CD1c-positive myeloid dendritic cell (primary cell): ENCODE data around the gene FARP1.

Experiments
- DNase-seq: peaks from one replicate; pipeline ENCODE4 v3.0.0-alpha.2; 2016; ENCODE audit errors: extremely low spot score

The FARP1 gene

DNA sequence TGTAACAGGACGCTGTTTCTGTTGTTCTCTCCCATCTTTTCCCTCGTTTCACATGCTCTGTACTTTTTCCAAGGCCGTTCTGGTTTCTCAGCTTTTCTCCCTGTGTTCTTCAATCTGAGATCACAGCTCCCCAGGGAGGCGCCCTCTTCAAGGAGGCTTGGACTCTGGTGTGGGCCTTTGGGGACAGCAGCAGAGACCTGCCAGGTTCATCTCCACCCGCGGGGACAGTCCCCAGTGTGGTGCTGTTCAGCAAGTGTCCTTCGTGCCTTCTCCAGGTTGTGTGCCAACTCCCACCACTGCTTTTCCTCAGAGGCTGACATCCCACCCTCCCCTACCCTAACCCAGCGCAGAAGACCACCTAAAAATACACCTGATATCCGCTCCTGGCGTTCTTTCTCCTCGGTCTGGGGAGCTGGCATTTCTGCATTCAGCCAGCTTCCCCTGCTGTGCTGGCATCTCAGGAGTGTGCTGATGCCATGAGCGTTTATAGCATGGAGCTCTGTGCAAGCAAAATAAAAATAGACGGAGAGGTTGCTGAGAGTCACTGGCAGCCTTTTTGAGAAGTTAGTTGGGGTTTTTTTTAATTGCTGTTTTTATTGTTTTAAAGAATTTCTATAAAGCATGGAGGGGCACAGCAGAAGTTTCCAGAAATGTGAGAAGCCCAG, 284.6 kb downstream of the FARP1 start:
- no peak for DNase-seq

DNA sequence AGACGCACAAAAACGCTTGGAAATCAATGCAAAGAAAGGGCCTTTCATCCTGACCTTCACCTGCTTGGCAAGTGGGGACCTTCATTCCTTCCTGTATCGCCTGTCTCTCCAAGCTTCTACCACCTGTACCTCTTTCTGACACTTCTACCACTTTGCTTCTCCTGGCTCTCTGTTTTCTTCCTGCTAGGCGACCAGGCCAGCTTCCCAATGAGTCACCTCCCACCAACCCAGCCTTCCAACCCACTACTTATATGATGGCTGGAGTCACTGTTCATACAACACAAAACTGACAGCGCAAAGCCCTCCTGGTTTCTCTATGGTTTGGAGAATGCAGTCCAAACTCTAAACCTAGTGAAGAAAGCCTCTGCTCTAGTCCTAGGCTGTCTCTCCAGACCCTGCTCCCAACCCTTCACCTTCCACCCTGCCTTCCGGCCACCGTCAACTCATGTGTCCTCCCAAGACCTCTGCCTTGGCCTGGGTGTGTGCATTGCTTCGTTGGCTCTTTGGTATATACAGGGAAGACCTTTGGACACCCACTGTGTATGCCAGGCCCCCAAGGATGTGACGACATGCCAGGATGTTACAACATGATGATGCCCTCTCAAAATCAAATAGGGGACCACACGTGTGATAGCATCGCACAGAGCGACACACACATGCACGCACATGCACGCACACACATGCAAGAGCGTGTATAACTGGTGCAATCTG, 285.5 kb downstream of the FARP1 start:
- DNase-seq = no peak

DNA sequence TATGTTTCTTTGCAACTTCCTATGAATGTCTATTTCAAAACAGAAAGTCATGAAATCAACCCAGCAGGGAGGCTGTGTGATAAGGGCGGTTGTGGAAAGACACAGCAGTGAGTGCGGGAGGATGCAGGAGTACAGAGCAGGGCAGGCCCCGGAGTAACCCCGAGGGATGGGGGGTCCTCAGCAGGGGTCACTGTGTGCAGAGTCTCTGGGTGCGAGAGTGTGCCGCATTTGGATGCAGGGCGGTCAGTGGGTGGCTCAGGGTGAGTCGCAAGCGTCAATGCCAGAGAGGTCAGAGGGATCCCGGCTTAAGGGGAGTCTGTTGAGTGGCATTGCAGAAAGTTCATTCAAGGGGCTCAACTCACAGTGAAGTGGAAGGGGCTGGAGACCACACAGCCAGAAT, 286.2 kb downstream of the FARP1 start:
- DNase-seq = no peak

DNA sequence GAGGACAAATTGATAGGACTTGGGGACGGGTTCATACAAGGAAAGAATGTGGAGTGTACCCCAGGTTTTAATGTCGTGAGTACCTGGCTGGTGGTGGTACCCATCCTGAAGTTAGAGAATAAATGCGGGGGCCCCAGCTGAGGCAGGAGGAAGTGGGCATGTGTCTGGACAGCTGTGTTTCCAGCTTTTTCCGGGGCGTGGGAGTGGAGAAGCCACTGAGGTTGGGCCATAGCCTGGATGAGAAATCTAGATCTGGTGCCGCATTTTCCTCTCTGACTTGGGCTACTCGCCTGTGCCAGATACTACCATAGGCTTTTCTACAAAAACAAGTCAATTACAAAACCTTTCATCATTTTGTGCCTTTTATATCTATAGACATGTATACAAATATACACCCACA, 286.6 kb downstream of the FARP1 start:
- no peak for DNase-seq

DNA sequence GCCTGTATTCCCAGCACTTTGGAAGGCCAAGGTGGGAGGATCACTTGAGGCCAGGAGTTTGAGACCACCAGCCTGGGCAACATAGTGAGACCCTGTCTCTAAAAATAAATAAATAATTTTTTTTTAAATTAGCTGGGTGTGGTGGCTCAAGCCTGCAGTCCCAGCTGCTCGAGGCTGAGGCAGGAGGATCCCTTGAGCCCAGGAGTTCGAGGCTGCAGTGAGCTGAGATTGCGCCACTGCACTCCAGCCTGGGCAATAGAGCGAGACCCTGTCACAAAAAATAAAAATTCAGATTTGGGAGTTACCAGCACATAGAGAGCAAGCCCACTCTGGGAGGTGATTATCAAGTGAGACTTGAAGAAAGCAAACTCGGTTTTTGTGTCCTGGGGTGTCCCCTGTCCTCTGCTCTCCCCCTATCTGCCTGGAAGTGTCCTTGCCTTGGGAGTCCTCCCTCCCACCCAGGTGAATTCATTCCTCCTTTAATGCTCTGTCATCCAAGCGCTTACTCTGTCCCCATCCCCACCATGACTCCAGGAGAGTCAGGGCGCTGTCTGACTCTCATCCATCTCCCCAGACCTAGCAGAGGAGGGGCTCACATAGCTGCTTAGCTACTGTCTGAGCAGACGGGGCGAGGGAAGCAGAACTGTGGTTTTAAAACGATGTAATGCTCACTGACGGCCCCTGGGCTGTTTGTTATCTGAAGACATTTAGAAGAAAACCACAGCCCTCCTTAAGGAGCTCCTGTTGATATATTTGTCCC, 287.3 kb downstream of the FARP1 start:
- no peak for DNase-seq

DNA sequence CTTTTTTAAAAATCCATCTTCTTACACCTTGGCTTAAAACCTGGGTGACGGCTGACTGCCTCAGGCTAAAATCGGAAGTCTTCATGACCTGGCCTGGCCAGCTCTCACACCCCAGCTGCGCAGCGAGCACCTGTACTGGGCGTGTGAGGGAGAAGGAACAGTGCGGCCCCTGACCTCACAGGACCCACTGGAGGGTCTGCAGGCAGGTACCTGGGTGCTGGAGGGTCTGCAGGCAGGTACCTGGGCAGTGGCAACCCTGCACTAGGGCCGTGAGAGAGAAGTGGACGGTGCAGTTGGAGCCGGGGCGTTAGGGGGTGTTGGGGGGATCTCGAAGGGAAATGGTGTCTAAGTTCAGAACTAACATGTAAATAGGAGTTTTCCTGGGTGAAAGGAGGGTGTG, 289.7 kb downstream of the FARP1 start:
- DNase-seq = no peak

DNA sequence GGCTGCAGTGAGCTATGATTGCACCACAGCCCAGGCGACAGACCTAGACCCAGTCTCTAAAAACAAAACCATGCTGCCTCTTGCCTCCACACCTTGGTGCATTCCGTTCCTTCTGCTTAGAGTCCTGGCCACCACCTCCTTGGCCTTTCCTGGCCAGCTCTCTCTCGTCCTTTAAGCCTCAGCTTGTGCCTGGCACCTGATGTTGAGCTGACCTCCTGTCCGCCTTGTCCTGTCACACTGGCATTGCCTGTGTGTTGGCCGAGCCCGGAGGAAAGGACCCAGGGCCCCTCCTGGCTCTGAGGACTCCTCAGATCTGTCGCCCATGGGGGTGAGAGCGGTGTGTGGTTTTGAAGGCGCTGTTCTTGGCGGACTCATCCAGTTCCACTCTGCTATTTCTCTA, 290.8 kb downstream of the FARP1 start:
- no peak for DNase-seq

DNA sequence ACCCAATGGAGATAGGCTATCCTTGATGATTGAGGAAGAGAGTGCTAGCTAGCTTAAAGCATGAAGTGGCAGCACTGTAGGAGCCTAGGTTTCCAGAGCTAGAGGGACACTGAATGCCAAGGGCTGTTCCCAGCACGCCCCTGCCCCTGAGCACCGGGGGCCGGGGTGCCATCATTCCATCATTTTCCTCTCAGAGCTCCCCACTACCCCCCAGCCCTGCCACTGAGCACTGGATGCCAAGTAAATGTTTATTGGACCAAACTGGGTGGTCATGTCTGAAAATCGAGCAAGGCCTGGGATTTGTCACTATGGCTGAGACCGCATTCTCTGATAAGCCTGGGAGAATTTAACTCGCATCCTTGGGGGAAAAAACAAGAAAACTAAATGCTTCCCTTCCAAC, 291.2 kb downstream of the FARP1 start:
- DNase-seq = no peak

DNA sequence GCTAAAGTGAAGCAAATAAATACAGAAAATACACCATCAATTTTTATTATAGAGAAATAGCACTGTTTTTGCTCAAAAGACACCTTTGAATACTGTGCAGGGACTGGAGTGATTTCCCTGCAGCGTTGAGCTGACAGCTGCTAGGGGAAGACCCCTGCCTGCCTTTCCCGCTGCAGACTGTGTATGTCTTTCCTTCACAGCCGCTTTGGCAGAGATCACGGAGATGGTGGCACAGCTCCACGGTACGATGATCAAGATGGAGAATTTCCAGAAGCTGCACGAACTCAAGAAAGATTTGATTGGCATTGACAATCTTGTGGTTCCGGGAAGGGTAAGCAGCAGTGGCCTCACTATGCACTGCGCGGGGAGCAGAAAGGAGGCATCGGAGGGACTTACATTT, 292.5 kb downstream of the FARP1 start:
- DNase-seq = no peak

DNA sequence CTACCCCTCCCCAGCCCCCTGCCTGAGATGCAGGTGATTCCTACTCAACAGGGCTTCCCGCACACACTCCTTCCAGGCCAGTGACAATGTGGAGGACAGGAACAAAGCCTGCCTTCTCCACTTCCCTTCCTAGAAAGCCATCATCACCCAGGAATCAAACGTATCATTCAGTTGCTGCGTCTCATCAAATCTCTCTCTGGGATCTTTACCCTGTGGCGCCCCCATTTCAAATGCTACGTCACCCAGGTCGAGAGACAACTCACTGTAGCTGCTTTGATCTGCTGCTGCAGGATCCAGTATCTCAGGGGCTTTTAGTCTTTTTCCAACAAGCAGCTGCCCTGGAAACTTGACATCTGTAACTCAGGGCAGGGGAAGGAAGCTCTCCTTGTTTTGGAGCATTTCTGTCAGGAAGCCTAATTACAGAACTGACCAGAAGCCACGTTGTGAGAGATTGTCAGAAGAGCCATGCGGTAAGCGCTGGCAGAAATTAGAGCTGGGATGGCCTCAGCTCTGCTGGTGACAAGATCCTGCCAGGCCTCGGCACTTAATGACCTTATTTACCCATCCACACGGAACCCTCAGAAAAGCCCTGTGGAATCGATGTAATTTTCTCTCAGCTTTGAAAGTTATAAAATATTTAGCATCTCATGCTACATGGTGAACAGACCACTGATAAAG, 293.5 kb downstream of the FARP1 start:
- no peak for DNase-seq

DNA sequence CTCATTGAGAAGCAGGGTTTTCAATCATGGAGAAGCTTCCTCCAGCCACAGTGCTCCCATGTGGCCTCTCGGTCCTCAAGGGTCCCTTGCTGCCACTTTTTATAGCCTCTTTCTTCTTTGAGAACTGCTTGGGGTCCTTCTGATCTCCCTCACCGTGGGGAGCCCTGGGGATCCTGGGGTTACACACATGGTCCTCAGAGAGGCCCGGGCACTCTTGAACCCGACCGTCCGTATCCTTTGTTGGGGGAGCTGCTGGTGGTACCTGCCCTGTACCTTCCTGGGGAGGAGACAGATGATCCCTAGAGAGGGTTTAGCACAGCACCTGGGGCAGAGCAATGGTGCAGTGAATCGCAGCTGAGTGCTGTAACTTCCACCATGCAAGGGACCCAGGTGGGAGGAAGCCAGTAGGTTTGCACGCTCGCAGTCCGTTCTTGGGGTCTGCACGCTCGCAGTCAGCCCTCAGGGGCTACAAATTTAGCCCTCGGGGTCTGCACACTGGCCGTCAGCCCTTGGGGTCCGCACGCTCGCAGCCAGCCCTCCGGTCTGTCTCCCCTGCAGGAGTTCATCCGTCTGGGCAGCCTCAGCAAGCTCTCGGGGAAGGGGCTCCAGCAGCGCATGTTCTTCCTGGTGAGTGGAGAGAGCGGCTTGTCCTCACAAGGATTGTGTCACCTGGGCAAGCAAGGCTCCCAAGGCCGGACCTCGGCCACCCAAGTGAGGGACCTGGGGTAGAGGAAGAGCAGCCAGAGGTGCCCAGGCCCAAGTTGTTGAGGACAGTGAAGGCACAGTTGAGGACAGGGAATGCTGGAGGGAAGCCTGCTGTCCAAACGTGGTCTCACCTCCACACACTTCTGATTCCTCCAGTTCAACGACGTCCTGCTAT, 295.6 kb downstream of the FARP1 start:
- no peak for DNase-seq

DNA sequence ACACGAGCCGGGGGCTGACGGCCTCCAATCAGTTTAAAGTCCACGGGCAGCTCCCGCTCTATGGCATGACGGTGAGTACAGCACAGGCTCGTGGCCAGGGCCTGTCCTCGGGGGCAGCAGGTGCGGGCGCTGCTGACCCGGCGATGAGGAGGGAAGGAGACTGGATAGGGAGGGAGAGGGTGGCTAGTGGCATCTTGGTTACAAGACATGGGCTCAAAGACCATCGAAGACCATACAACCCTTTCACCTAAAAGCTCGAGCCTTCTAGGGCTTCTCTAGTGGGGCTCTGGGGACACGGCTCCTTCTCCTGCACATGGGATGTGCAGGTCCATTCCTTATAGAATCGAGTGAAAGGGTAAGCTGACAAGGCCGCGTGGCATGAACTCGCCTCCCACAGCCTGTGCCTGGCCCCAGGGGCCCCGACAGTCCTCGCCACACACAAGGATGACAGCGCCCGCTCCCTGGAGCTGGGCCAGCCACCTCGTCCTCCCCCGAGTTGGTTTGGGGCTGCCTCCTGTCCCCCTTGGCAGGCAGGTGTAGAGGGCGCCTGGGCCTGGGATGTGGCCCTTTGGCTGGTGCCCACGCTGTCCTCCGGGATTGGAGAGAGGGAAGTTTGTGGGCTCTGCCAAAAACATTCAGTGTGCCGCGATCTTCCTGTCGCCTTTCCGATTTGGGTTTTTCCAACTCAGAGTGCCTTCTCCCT, 296.4 kb downstream of the FARP1 start:
- no peak for DNase-seq

DNA sequence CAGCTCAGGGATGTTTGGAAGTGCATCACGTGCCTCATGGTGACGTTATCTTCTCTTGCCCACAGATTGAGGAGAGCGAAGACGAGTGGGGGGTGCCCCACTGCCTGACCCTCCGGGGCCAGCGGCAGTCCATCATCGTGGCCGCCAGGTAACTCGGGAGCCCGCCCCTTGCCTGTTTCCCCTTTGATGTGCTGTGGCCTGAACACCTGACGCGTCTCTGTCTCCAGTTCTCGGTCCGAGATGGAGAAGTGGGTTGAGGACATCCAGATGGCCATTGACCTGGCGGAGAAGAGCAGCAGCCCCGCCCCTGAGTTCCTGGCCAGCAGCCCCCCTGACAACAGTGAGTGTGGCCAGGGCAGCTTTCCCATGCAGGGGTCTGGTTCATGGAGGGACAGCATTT, 297.0 kb downstream of the FARP1 start:
- no peak for DNase-seq

DNA sequence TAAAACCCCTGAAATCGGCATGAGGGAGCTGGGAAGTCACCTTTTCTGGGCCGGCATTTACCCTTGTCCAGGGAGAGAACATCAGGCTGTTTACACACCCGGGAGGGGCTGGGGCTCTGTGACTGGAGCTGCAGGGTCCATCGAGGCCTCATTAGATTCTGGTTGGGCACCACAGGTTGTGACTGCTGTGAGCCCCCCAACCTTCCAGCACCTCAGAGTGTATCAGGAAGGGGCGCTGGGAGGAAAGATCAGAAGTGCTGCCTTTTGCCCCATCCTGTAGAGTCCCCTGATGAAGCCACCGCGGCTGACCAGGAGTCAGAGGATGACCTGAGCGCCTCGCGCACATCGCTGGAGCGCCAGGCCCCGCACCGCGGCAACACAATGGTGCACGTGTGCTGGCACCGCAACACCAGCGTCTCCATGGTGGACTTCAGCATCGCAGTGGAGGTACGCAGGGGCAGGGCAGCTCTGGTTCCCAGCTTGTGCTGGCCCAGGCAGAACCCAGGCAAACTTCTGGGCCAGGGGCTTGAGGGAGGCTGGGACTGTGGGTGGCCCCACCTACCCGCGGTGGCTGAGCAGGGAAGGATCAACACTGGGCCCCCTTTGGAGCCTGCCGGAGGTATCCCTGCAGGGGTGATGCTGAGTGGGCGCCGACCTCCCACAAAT, 297.6 kb downstream of the FARP1 start:
- DNase-seq = no peak

DNA sequence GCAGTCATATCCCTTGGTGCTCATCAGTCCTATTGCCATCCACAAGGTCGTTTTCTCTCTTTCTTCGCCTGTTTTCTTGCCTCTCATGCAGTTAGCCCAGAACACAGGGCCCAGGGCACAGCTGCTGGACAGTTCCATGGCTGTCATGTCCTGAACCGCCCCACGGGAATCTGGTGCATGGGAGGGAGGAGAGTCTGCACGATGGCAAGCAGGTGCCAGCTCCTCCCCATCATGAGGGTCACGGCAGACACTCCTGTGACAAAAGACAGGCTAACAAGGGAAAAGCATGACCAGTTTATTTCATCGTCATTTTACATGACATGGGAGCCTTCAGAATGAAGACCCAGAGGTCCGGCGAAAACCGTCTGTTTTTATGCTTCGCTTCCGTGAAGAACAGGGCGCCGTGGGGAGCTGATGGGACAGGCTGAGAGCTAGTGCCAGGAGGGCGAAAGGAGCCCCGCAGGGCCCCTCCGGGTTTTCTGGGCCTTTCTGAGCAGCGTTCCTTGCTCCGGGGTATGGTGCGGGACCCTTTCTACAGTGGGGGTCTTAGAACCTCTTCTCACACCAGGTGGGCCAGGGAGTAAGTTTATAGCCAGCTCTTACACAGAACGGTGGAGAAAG, 298.3 kb downstream of the FARP1 start:
- DNase-seq = no peak

DNA sequence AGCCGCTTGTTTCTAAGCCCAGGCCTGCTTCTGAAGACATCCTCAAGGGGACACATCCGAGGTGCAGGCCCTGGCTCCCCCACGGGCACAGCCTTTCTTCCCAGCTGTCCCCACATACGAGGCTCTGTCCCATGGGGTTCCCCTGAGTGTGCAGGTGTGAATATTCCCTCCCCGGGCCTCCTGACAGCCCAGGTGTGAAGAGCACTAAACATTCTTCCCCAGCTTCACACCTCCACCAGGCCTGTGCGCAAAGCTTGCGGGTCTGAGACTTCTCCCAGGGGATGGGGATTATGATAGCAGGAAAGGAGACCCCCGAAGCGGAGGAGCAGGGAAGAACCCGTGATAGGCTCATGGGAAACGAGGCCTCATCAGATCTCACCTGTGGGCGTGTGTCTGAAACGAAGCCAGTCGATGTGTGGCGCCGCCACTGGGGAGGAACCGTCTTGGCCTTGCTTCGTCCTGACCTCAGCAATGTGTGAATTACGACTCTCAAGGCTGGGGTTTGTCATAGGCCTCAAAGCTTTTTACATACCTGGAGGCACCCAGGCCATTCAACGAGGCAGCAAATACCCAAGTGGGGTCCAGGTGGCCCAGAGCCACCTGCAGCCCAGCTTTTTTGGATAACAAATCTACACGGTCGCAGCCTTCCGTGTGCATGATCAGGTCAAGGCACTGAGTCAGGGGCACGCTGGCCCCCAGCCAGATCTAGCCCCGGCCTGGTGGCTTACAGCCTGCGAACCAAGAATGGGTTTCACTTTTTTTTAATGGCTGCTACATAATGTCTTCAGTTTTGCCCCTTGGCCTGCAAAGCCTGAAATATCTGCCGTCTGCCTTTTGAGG, 299.7 kb downstream of the FARP1 start:
- no peak for DNase-seq

DNA sequence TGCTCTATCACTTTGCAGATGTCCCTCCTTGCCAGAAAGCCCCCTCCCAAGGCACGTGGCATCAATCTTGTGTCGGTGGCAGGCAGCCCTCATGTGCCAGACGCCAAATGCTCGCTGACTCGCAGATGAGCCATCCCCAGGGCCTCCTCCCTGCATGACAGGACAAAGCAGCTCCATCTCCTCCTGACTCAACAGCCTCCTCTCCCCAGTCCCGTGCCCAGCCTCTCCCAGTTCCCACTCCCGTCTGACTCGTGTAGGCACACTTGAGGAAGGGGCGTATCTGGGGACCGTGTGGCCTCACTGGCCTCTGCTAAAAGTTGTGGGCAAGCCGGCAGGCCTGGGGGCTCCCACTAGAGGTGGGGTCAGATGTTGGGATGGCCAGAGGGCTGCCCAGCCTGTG, 300.4 kb downstream of the FARP1 start:
- peak; percentile 24 for DNase-seq

DNA sequence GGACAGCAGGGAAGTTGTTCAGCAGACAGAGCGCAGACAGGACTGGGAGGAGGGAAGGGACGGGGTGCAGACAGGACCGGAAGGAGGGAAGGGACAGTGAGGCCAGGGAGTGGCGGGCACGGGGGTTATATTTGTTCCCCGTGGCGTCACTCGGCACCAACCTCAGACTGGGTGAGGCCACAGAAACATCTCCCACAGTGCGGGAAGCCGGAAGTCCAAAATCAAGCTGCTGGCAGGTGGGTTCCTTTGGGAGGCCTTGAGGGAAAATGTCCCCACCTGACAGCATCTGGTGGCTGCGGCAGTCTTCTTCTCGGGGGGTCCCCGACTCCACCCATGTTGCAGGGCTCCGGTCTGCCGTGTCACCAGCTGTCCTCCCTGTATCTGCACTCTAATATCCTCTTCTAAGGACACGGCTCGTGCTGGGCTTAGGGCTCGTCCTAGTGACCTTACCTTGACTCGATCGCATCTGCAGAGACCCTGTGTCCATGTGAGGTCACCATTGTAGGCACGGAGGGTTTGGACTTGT, 301.0 kb downstream of the FARP1 start:
- DNase-seq = no peak

DNA sequence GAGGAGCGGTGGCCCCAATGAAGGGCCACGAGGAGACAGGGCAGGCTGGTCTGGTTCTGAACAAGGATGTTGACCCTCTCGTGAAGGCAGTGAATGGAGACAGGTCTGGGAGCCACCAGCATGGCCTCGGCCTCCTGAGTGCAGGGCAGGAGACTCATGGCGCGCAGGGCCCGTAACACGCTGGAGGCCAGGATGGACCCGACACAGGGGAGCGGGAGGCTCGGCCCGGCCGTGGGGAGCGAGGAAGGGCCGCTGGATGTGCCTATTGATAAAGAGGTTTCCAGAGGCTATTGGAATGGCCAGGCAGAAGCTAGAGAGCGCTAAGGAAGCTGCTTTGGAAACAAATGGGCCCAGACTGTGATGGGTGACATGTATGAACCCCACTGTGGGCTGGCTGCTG, 301.5 kb downstream of the FARP1 start:
- DNase-seq = no peak
